ENCODE data around the gene ZNF385B. TPM values are rescaled to one million over a fixed set of nuclear protein-coding genes. Genes with fewer than 3 reads are reported as not detected.
A peak's percentile ranks its signal among the peaks of the same experiment; 100 is the strongest.

ZNF385B gene
- total RNA-seq, 1 experiment from 2014 or later = 0.57 TPM

DNA sequence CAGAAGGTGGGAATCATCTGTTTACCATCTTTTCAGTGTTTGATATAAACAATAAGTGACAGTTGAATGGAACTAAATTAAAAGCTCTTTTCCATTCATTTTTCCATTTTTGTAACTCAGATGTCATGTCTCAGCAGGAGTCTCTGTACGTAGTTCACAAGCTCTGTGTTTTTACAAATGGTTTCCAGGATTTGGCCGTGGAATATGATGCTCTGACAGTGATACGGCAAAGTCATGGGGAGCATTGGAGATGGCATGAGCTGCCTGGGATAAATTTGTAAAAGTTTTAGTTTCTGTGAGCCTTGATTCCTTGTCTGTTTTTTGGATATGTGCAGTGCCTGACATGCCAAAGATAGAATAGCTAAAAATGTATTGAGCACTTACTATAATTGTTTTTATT is 428.7 kb downstream of the ZNF385B start:
- intact Hi-C loops (cut with micrococcal nuclease; ENCODE audit: unreplicated experiment) = no loop called here
- Mint-ChIP-seq H3K9me3 (ENCODE audit: low read depth, unreplicated experiment) (no peaks in the 10 kb centered on the region), H3K27ac (ENCODE audit: unreplicated experiment) (no peak overlapping the region), H3K27me3 (ENCODE audit: unreplicated experiment) (no peaks in the 10 kb centered on the region), H3K4me1 (ENCODE audit: low read depth, unreplicated experiment) (peaks cover 11% of the 10 kb centered on the region), H3K36me3 (ENCODE audit: insufficient read depth, unreplicated experiment) (no peaks in the 10 kb centered on the region), H3K4me3 (ENCODE audit: low read depth, unreplicated experiment) (no peak overlapping the region)
- CTCF ChIA-PET = no interaction called here
- DNase-seq = no peak
- TF ChIP-seq, protein P1, sequence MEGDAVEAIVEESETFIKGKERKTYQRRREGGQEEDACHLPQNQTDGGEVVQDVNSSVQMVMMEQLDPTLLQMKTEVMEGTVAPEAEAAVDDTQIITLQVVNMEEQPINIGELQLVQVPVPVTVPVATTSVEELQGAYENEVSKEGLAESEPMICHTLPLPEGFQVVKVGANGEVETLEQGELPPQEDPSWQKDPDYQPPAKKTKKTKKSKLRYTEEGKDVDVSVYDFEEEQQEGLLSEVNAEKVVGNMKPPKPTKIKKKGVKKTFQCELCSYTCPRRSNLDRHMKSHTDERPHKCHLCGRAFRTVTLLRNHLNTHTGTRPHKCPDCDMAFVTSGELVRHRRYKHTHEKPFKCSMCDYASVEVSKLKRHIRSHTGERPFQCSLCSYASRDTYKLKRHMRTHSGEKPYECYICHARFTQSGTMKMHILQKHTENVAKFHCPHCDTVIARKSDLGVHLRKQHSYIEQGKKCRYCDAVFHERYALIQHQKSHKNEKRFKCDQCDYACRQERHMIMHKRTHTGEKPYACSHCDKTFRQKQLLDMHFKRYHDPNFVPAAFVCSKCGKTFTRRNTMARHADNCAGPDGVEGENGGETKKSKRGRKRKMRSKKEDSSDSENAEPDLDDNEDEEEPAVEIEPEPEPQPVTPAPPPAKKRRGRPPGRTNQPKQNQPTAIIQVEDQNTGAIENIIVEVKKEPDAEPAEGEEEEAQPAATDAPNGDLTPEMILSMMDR (IDR thresholded peaks at IDR 0.05; ENCODE audit: unreplicated experiment) = no peak
- BruUV-seq (replicated peaks) = no TSS peak

DNA sequence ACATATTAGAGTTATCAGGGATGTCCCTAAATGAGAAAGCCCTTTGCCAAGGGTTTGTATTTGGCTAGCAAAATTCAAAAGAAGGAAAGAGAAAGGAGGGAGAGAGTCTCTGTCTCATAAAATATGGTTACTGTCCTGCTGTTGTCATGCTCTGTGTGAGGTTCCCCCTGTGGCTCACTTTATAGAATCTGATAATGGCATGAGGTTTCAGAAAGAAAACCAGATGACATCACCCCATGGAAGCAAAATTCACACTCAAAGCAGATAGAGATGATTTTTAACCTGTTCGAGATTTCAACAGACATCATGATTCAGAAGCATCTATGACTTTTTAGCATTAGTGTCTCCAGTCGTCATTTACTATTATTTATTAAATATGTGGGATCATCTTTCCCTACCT is 431.8 kb downstream of the ZNF385B start:
- BruUV-seq (replicated peaks) = no TSS peak
- H3K27ac Mint-ChIP-seq (ENCODE audit: unreplicated experiment) = no peak overlapping the region
- H3K4me1 Mint-ChIP-seq (ENCODE audit: low read depth, unreplicated experiment) = peaks cover 11% of the 10 kb centered on the region
- DNase-seq = no peak
- no peak overlapping the region for H3K4me3 Mint-ChIP-seq (ENCODE audit: low read depth, unreplicated experiment)
- no peaks in the 10 kb centered on the region for H3K9me3 Mint-ChIP-seq (ENCODE audit: low read depth, unreplicated experiment)
- intact Hi-C loops (cut with micrococcal nuclease; ENCODE audit: unreplicated experiment) = loop anchor here (10.0 kb wide), 1 partner anchor 115 kb away; no protein-coding TSS in a partner anchor
- CTCF ChIA-PET = no interaction called here
- no peaks in the 10 kb centered on the region for H3K27me3 Mint-ChIP-seq (ENCODE audit: unreplicated experiment)
- TF ChIP-seq, protein P1 (IDR thresholded peaks at IDR 0.05; ENCODE audit: unreplicated experiment) = no peak
- H3K36me3 Mint-ChIP-seq (ENCODE audit: insufficient read depth, unreplicated experiment) = no peaks in the 10 kb centered on the region

DNA sequence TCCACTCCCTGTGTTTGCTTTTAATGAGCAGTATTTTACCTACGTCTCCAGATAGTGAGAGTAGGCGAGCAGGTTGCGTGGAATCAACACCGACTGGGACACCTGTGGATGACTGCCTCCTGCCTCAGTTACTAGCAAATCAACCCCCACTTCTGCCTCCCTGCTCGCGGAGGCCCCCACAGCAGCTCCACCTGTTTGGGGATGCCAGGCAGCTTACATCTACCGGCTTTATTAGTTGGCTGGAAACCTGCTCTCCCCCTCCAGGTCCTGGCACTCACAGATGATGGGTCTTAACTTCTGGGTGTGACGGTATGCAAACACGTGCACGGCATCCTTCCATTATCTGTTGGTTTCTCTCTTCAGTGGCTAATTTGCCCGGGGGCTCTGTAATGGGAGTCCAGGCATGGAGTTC is 432.3 kb downstream of the ZNF385B start:
- Mint-ChIP-seq H3K36me3 (ENCODE audit: insufficient read depth, unreplicated experiment) (no peaks in the 10 kb centered on the region), H3K27ac (ENCODE audit: unreplicated experiment) (no peak overlapping the region), H3K9me3 (ENCODE audit: low read depth, unreplicated experiment) (no peaks in the 10 kb centered on the region), H3K4me3 (ENCODE audit: low read depth, unreplicated experiment) (peak overlapping the region; percentile 48), H3K27me3 (ENCODE audit: unreplicated experiment) (no peaks in the 10 kb centered on the region), H3K4me1 (ENCODE audit: low read depth, unreplicated experiment) (peaks cover 11% of the 10 kb centered on the region)
- intact Hi-C loops (cut with micrococcal nuclease; ENCODE audit: unreplicated experiment) = loop anchor here (10.0 kb wide), 1 partner anchor 116 kb away; no protein-coding TSS in a partner anchor
- CTCF ChIA-PET = no interaction called here
- BruUV-seq (replicated peaks) = no TSS peak
- TF ChIP-seq, protein P1 (IDR thresholded peaks at IDR 0.05; ENCODE audit: unreplicated experiment) = no peak
- DNase-seq = no peak

DNA sequence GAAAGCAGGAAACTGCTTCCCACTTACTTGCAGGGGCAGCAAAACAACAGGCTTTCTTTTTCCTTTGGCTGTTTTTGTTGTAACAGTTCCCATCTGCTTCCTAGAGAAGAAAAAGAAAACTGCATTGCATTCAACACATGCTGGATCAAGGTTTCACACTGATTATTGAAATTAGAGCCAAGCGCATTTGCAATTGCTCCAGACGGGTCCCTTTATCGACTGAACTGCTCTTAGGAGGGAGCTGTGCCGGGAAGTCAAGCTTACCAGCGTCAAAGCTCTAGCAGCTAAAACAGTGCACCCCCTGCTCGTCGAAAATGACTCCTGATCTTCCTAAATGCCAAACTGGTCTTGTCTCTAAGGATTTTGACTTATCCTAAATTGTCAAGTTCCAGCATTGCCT is 432.8 kb downstream of the ZNF385B start:
- CTCF ChIA-PET = no interaction called here
- intact Hi-C loops (cut with micrococcal nuclease; ENCODE audit: unreplicated experiment) = loop anchor here (10.0 kb wide), 1 partner anchor 116 kb away; no protein-coding TSS in a partner anchor
- no peak for DNase-seq
- TF ChIP-seq, protein P1 (IDR thresholded peaks at IDR 0.05; ENCODE audit: unreplicated experiment) = no peak
- Mint-ChIP-seq H3K36me3 (ENCODE audit: insufficient read depth, unreplicated experiment) (no peaks in the 10 kb centered on the region), H3K9me3 (ENCODE audit: low read depth, unreplicated experiment) (no peaks in the 10 kb centered on the region), H3K27me3 (ENCODE audit: unreplicated experiment) (no peaks in the 10 kb centered on the region), H3K4me3 (ENCODE audit: low read depth, unreplicated experiment) (peak overlapping the region; percentile 48), H3K4me1 (ENCODE audit: low read depth, unreplicated experiment) (peaks cover 11% of the 10 kb centered on the region), H3K27ac (ENCODE audit: unreplicated experiment) (no peak overlapping the region)
- BruUV-seq (replicated peaks) = no TSS peak

Measured in Calu3 (cell line).